ENCODE results near the gene ELL3.

DNA sequence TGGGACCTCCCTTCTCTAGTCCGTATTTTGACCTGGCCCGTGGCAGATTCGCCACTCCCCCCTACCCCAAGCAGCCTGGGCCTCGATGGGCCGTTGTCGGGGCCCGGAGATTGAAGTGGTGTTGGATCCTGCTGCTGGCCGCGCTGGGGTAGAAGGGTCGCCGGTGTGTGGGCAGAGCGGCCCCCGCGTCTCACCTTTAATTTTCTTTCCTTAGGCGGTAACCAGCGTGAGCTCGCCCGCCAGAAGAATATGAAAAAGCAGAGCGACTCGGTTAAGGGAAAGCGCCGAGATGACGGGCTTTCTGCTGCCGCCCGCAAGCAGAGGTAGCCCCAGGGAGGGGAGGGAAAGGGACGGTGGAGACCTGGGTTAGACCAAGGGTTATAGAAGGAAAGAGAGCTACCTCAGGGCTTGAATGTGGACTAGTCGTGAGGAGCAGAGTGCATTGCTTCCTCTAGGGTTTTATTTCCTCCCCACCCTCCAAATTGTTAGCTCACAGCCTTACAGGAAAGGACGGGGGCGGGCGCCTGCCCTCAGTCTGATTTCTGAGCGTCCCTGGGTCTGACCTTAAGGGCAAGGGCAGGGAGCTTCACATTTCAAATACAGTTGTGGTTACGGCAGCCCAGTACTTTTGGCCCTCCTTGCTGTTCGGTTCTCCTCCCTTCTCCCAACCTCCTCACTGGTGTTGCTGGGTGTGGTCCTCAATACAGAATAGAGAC is 16.2 kb upstream of the ELL3 start:
- TF ChIP-seq EZH2 (IDR thresholded peaks at IDR 0.05; ENCODE audit: borderline replicate concordance, low read depth, low read length, poor library complexity, severe bottlenecking): no peak
- TF ChIP-seq, protein P1, sequence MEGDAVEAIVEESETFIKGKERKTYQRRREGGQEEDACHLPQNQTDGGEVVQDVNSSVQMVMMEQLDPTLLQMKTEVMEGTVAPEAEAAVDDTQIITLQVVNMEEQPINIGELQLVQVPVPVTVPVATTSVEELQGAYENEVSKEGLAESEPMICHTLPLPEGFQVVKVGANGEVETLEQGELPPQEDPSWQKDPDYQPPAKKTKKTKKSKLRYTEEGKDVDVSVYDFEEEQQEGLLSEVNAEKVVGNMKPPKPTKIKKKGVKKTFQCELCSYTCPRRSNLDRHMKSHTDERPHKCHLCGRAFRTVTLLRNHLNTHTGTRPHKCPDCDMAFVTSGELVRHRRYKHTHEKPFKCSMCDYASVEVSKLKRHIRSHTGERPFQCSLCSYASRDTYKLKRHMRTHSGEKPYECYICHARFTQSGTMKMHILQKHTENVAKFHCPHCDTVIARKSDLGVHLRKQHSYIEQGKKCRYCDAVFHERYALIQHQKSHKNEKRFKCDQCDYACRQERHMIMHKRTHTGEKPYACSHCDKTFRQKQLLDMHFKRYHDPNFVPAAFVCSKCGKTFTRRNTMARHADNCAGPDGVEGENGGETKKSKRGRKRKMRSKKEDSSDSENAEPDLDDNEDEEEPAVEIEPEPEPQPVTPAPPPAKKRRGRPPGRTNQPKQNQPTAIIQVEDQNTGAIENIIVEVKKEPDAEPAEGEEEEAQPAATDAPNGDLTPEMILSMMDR (conservative IDR thresholded peaks at IDR 0.05; ENCODE audit: low read depth, low read length): no peak

Measured in A673 (cell line).